Immature natural killer cell (primary cell): Measurements from ENCODE around the gene TEX53. TPM values are rescaled to one million over a fixed set of nuclear protein-coding genes. Genes with fewer than 3 reads are reported as not detected.

Experiments used
- DNase-seq, 3 donors: peaks; one replicate each; pipeline ENCODE4 v3.0.0; 2022; ENCODE audit warnings: mixed read lengths in 1 of 3
- H3K27ac Mint-ChIP-seq, 6 donors: one replicate each; pipeline ENCODE4 v1.8.0; 2020; ENCODE audit warnings: mixed read lengths in 6 of 6, mild to moderate bottlenecking in 5 of 6, inconsistent platforms in 4 of 6, moderate library complexity in 3 of 6
- H3K27me3 Mint-ChIP-seq, 3 donors: one replicate each; pipeline ENCODE4 v1.8.0; 2020 to 2021; ENCODE audit warnings: low read depth in 3 of 3, mild to moderate bottlenecking in 3 of 3, mixed read lengths in 3 of 3, moderate library complexity in 3 of 3, inconsistent platforms in 1 of 3
- H3K36me3 Mint-ChIP-seq, 3 donors: one replicate each; pipeline ENCODE4 v1.8.0; 2020; ENCODE audit warnings: mixed read lengths in 3 of 3, inconsistent platforms in 2 of 3, mild to moderate bottlenecking in 2 of 3
- H3K4me1 Mint-ChIP-seq, 2 donors: one replicate each; pipeline ENCODE4 v1.8.0; 2020; ENCODE audit warnings: inconsistent platforms in 2 of 2, mild to moderate bottlenecking in 2 of 2, mixed read lengths in 2 of 2, moderate library complexity in 1 of 2
- H3K4me3 Mint-ChIP-seq, 5 donors: one replicate each; pipeline ENCODE4 v1.8.0; 2020; ENCODE audit warnings: mild to moderate bottlenecking in 5 of 5, mixed read lengths in 5 of 5, inconsistent platforms in 3 of 5, moderate library complexity in 3 of 5
- H3K9me3 Mint-ChIP-seq, 6 donors: one replicate each; pipeline ENCODE4 v1.8.0; 2020; ENCODE audit warnings: mild to moderate bottlenecking in 6 of 6, mixed read lengths in 6 of 6, inconsistent platforms in 4 of 6, moderate library complexity in 3 of 6
- polyA plus RNA-seq, 3 donors: library from polyadenylated mRNA; unstranded; fragments of 300-500 nt; fragmentation: Illumina TruSeq; gene quantifications; one replicate each; pipeline ENCODE4 v1.2.3, GENCODE V29; 2021

TEX53 gene
- polyA plus RNA-seq, 3 donors from 2014 or later, result not detected

DNA sequence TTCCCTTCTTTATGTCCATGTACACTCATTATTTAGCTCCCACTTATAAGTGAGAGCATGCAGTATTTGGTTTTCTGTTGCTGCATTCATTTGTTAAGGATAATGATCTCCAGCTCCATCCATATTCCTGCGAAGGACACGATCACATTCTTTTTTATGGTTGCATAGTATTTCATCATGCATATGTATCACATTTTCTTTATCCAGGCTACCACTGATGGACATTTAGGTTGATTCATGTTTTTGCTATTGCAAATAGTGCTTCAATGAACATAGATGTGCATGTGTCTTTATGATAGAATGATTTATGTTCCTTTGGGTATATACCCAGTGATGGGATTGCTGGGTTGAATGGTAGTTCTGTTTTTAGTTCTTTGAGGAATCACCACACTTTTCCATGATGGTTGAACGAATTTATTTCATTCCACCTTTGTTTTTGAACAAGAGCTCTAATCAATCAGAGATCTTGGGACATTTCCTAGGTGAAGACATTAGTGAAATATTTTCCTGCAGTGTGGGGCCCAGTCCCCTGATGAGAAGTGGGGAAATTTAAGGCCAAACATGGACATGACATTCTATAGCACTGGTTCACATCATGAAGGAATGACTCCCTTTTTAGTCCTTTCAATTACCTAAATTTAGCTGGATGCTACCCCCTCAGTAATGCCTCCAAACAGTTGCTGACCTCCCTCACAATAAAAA is 31.5 kb upstream of the TEX53 start:
- H3K27ac Mint-ChIP-seq, result no peak overlapping the region
- H3K9me3 Mint-ChIP-seq, result no peaks in the 10 kb centered on the region
- no peak for DNase-seq
- peaks cover 0 to 1% (median 0%) of the 10 kb centered on the region in 3 donors for H3K27me3 Mint-ChIP-seq
- H3K36me3 Mint-ChIP-seq, result no peaks in the 10 kb centered on the region
- no peak overlapping the region for H3K4me3 Mint-ChIP-seq
- H3K4me1 Mint-ChIP-seq, result peaks cover 0 to 3% of the 10 kb centered on the region in 2 donors

- H3K27ac Mint-ChIP-seq, result no peak overlapping the region
- no peak for DNase-seq
- no peaks in the 10 kb centered on the region for H3K9me3 Mint-ChIP-seq
- H3K27me3 Mint-ChIP-seq, result peaks cover 0 to 1% (median 0%) of the 10 kb centered on the region in 3 donors
- no peak overlapping the region for H3K4me3 Mint-ChIP-seq
- H3K36me3 Mint-ChIP-seq, result no peaks in the 10 kb centered on the region
- peaks cover 0 to 3% of the 10 kb centered on the region in 2 donors for H3K4me1 Mint-ChIP-seq
Measured at GRCh38 chr9:114688379-114688778, 30.8 kb upstream of the TEX53 start.

DNA sequence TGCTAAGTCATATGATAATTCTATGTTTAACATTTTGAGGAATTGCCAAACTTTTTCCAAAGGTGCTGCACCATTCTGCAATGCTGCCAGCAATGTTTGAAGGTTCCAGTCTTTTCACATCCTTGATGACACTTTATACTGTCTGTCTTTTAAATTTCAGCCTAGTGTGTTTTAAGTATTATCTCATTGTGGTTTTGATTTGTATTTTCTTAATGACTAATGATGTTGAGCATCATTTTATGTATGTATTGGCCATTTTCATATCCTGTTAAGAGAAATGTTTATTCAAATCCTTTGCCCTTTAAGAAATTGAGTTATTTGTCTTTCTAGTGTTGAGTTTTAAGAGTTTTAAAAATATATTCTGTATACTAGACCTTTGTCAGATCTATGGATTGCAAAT is 29.4 kb upstream of the TEX53 start:
- Mint-ChIP-seq H3K36me3 (no peaks in the 10 kb centered on the region), H3K4me3 (no peak overlapping the region), H3K27ac (no peak overlapping the region), H3K27me3 (peaks cover 0 to 1% (median 0%) of the 10 kb centered on the region in 3 donors), H3K9me3 (no peaks in the 10 kb centered on the region), H3K4me1 (peaks cover 0 to 3% of the 10 kb centered on the region in 2 donors)
- DNase-seq, result no peak

- DNase-seq, result no peak
- H3K27me3 Mint-ChIP-seq, result peaks cover 0 to 2% (median 1%) of the 10 kb centered on the region in 3 donors
- no peak overlapping the region for H3K4me3 Mint-ChIP-seq
- H3K36me3 Mint-ChIP-seq, result no peaks in the 10 kb centered on the region
- peaks cover 0 to 6% of the 10 kb centered on the region in 2 donors for H3K4me1 Mint-ChIP-seq
- H3K9me3 Mint-ChIP-seq, result no peaks in the 10 kb centered on the region
- peak overlapping the region in 1 of 6 donors; percentile 50 for H3K27ac Mint-ChIP-seq
Measured at GRCh38 chr9:114685951-114686350, 28.3 kb upstream of the TEX53 start.

- peaks cover 0 to 2% (median 1%) of the 10 kb centered on the region in 3 donors for H3K27me3 Mint-ChIP-seq
- H3K36me3 Mint-ChIP-seq, result no peaks in the 10 kb centered on the region
- no peaks in the 10 kb centered on the region for H3K9me3 Mint-ChIP-seq
- H3K27ac Mint-ChIP-seq, result no peak overlapping the region
- H3K4me3 Mint-ChIP-seq, result no peak overlapping the region
- no peak for DNase-seq
- peaks cover 0 to 6% of the 10 kb centered on the region in 2 donors for H3K4me1 Mint-ChIP-seq
Measured at GRCh38 chr9:114684036-114684435, 26.4 kb upstream of the TEX53 start.

DNA sequence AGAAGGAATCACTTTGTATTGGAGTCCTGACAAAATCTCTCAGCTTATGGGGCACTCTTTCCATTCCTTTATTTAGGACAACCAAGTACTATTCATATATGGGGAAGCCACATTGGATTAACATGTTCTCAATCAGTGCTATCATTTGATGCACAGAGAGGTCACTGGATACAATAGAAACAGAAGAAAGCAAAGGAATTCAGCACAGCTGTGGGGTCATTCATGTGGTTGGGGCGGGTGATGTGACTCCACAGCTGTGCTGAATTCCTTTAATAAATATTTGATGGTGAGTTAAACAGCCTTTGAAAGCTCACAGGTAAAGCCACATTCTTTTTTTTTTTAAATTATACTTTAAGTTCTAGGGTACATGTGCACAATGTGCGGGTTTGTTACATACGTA is 25.2 kb upstream of the TEX53 start:
- Mint-ChIP-seq H3K27ac (no peak overlapping the region), H3K4me1 (peaks cover 0 to 6% of the 10 kb centered on the region in 2 donors), H3K36me3 (no peaks in the 10 kb centered on the region)

GRCh38 chr9:114681594-114682332 is 24.2 kb upstream of the TEX53 start, which contains the start of gene TEX48:
Gene TEX48, minus strand, starts transcription at chr9:114682192. Its CDS starts 10,469 bp downstream, at chr9:114671723.
- H3K4me3 Mint-ChIP-seq, result no peak within 1 kb of the TSS
- H3K9me3 Mint-ChIP-seq, result no peaks in the 10 kb centered on the region
- H3K27ac Mint-ChIP-seq, result no peak within 1 kb of the TSS
- peaks cover 0 to 7% (median 2%) of the 10 kb centered on the region in 3 donors for H3K27me3 Mint-ChIP-seq
- H3K4me1 Mint-ChIP-seq, result peaks cover 0 to 6% of the 10 kb centered on the region in 2 donors
- DNase-seq, result peak; percentile 48 to 69 (median 52)
- H3K36me3 Mint-ChIP-seq, result no peaks in the 10 kb centered on the region

More for the DNA sequence above, 25.2 kb upstream of the TEX53 start:
- peaks cover 0 to 5% (median 2%) of the 10 kb centered on the region in 3 donors for H3K27me3 Mint-ChIP-seq
- H3K9me3 Mint-ChIP-seq, result no peaks in the 10 kb centered on the region
- no peak for DNase-seq
- no peak overlapping the region for H3K4me3 Mint-ChIP-seq

GRCh38 chr9:114680259-114681001 is 22.8 kb upstream of the TEX53 start:
- Mint-ChIP-seq H3K4me1 (peaks cover 0 to 2% of the 10 kb centered on the region in 2 donors), H3K27ac (no peak overlapping the region), H3K9me3 (no peaks in the 10 kb centered on the region), H3K4me3 (no peak overlapping the region), H3K27me3 (peaks cover 2 to 8% (median 6%) of the 10 kb centered on the region in 3 donors), H3K36me3 (peaks cover 0 to 1% (median 0%) of the 10 kb centered on the region in 3 donors)
- DNase-seq, result no peak

- Mint-ChIP-seq H3K4me1 (peaks cover 0 to 2% of the 10 kb centered on the region in 2 donors), H3K4me3 (no peak overlapping the region), H3K27me3 (peaks cover 3 to 8% (median 8%) of the 10 kb centered on the region in 3 donors), H3K9me3 (no peaks in the 10 kb centered on the region), H3K36me3 (peaks cover 0 to 3% (median 0%) of the 10 kb centered on the region in 3 donors), H3K27ac (no peak overlapping the region)
- no peak for DNase-seq
Measured at GRCh38 chr9:114678795-114679194, 21.2 kb upstream of the TEX53 start.

DNA sequence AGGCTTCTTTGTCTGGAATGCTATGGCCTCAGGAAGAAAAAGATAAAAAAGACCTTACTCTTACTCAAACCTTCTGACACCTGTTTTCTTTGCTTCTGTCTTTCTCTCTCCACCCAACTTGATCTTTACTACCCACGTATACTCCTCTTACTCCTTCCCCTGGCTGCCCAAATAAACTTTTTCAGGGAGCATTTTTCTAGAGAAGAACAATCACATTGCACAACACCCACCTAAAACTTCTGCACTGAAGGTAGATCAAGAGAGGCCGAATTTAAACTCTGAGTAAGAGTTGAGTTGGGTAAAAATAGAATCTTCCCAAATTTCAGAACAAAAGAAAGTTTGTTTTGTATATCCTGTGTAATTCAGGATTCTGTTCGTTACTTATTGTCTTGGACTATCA is 20.5 kb upstream of the TEX53 start:
- no peak overlapping the region for H3K4me3 Mint-ChIP-seq
- no peaks in the 10 kb centered on the region for H3K9me3 Mint-ChIP-seq
- peaks cover 3 to 8% (median 8%) of the 10 kb centered on the region in 3 donors for H3K27me3 Mint-ChIP-seq
- peaks cover 0 to 2% of the 10 kb centered on the region in 2 donors for H3K4me1 Mint-ChIP-seq
- H3K36me3 Mint-ChIP-seq, result peaks cover 0 to 3% (median 0%) of the 10 kb centered on the region in 3 donors
- DNase-seq, result no peak
- H3K27ac Mint-ChIP-seq, result no peak overlapping the region

DNA sequence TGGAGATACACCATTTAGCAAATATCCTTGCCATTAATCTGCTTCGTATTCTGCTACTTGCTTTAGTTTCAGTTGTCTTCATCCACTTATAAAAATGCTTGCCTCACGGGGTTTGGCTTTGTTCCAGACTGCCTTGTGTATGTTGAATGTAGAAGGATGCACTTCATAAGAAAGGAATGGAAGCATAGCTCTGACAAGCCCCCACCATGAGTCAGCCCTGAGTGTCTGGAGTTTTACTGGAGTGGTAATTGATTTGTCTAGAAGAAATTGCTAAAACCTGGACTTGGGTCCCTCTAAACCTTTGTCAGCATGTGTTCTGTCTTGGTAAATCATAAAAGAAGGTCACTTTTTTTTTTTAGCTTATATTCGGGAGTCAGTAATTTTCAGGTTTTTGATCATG is 19.8 kb upstream of the TEX53 start:
- Mint-ChIP-seq H3K36me3 (peaks cover 0 to 3% (median 0%) of the 10 kb centered on the region in 3 donors), H3K4me3 (no peak overlapping the region), H3K4me1 (peaks cover 0 to 2% of the 10 kb centered on the region in 2 donors), H3K9me3 (no peaks in the 10 kb centered on the region), H3K27ac (no peak overlapping the region), H3K27me3 (peaks cover 3 to 8% (median 8%) of the 10 kb centered on the region in 3 donors)
- DNase-seq, result no peak

- Mint-ChIP-seq H3K9me3 (no peaks in the 10 kb centered on the region), H3K27ac (peak overlapping the region in 1 of 6 donors; percentile 5), H3K4me1 (peaks cover 0 to 2% of the 10 kb centered on the region in 2 donors), H3K27me3 (peaks cover 3 to 8% (median 8%) of the 10 kb centered on the region in 3 donors), H3K4me3 (no peak overlapping the region), H3K36me3 (peaks cover 0 to 3% (median 0%) of the 10 kb centered on the region in 3 donors)
- no peak for DNase-seq
Measured at GRCh38 chr9:114676901-114677300, 19.3 kb upstream of the TEX53 start.

DNA sequence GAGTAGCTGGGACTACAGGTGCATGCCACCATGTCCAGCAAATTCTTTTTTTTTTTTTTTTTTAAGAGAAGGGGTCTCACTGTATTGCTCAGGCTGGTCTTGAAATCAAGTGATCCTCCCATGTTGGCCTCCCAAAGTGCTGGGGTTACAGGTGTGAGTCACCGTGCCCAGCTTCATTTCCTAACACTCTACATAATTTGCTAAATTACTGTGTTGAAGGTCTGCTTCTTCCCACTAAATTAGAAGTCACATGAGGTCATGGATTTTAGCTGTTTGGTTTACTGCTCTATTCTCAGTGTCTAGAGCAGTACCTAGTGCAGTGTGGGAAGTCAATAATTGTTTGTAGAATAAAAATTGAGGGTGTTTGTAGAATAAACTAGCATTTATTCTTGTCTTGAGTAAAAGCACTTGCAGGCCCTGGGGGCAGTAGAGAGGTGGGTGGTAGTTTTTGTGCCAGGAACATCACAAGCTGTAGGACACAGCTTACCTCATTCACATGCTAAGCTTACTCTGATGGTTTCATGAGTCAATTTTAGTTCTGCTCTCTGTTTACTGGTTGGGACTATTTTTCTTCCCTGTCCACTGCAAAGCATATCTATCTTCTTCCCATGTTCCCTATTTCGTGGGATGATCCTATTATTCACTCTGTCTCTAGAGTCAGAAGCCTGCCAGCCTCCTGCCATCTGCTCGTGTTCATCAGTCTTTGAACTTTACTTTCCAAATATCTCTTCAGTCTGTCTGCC is 17.4 kb upstream of the TEX53 start:
- H3K27ac Mint-ChIP-seq, result no peak overlapping the region
- H3K36me3 Mint-ChIP-seq, result peaks cover 0 to 3% (median 0%) of the 10 kb centered on the region in 3 donors
- H3K9me3 Mint-ChIP-seq, result no peaks in the 10 kb centered on the region
- H3K4me3 Mint-ChIP-seq, result no peak overlapping the region
- no peaks in the 10 kb centered on the region for H3K4me1 Mint-ChIP-seq
- H3K27me3 Mint-ChIP-seq, result peaks cover 1 to 11% (median 10%) of the 10 kb centered on the region in 3 donors
- no peak for DNase-seq
